Endothelial cell of umbilical vein (primary cell): ENCODE results near the gene FAM81A. TPM values are rescaled to one million over a fixed set of nuclear protein-coding genes. Genes with fewer than 3 reads are reported as not detected.

Source experiments
- BruUV-seq: library from RNA; stranded (reverse); fragments of 400-500 nt; replicated peaks from 2 replicates; lab custom pipeline; 2021; lab: Mats Ljungman, UMichigan
- CTCF ChIA-PET: fragments of 300-600, 350-600 bp; sonication (Branson Sonifier 250); formaldehyde crosslinking; loops from one replicate; lab custom pipeline; 2021; ENCODE audit warnings: antibody characterized with exemption, inconsistent platforms; lab: Charles Lee
- POLR2A ChIA-PET: fragments of 300-600, 350-600 bp; sonication (Branson Sonifier 250); formaldehyde crosslinking; loops from one replicate; lab custom pipeline; 2021; ENCODE audit warnings: antibody characterized with exemption, inconsistent platforms; lab: Charles Lee
- DNase-seq: peaks from one replicate; pipeline ENCODE4 v3.0.0-alpha.2; 2011; ENCODE audit warnings: low read depth, low spot score
- FAIRE-seq: peaks from 2 replicates; lab custom pipeline; 2011; peaks lifted over from hg19 to GRCh38; lab: Jason Lieb, UNC
- H2AFZ ChIP-seq: 2 replicates; pipeline ENCODE4 v1.6.0; 2012; ENCODE audit warnings: low read depth, low read length, control low read depth, inconsistent platforms
- H3K27ac ChIP-seq: 2 replicates; pipeline ENCODE4 v1.5.1; 2011; ENCODE audit warnings: low read depth, mild to moderate bottlenecking, control low read depth, low read length, moderate library complexity; ENCODE audit not compliant: insufficient read depth
- H3K27me3 ChIP-seq, 2 experiments: 2 replicates each; pipeline versions ENCODE4 v1.6.0 to v1.6.1; 2011; ENCODE audit warnings: low read length in 2 of 2, mixed read lengths in 1 of 2; ENCODE audit not compliant: control insufficient read depth in 2 of 2, insufficient read depth in 2 of 2
- H3K36me3 ChIP-seq, 2 experiments: 2 replicates in 1 of 2; 3 replicates in 1 of 2; pipeline ENCODE4 v1.5.1; 2011; ENCODE audit warnings: low read length in 2 of 2, mild to moderate bottlenecking in 1 of 2, moderate library complexity in 1 of 2; ENCODE audit not compliant: control insufficient read depth in 2 of 2, insufficient read depth in 2 of 2; ENCODE audit errors: extremely low read depth in 1 of 2
- H3K4me1 ChIP-seq: 3 replicates; pipeline ENCODE4 v1.5.1; 2011; ENCODE audit warnings: mild to moderate bottlenecking, low read length; ENCODE audit not compliant: control insufficient read depth, insufficient read depth; ENCODE audit errors: extremely low read depth
- H3K4me2 ChIP-seq: 2 replicates; pipeline ENCODE4 v1.6.1; 2011; ENCODE audit warnings: low read length, control low read depth, mixed read lengths; ENCODE audit not compliant: insufficient read depth
- H3K4me3 ChIP-seq, 3 experiments: fragments of 200-600 bp in 1 of 3; sonication (generic), shearing (Covaris generic) in 1 of 3; replicated peaks in 1 of 3; 2 replicates each; pipeline ENCODE4 v1.5.1; 2011 to 2016; ENCODE audit warnings: control low read depth in 3 of 3, low read length in 3 of 3, mild to moderate bottlenecking in 2 of 3, inconsistent platforms in 1 of 3, low read depth in 1 of 3, moderate library complexity in 1 of 3; ENCODE audit not compliant: insufficient read depth in 1 of 3
- H3K79me2 ChIP-seq: 2 replicates; pipeline ENCODE4 v1.6.0; 2012; ENCODE audit warnings: low read length, inconsistent platforms; ENCODE audit not compliant: control insufficient read depth, insufficient read depth
- H3K9ac ChIP-seq: replicated peaks from 2 replicates; pipeline ENCODE3; 2011; ENCODE audit warnings: low read length, control low read depth; ENCODE audit not compliant: insufficient read depth; ENCODE audit errors: extremely low read depth
- H3K9me1 ChIP-seq: replicated peaks from 3 replicates; pipeline ENCODE4 v1.6.0; 2011; ENCODE audit warnings: mild to moderate bottlenecking, low read length; ENCODE audit not compliant: control insufficient read depth, insufficient read depth; ENCODE audit errors: extremely low read depth
- H3K9me3 ChIP-seq: replicated peaks from 2 replicates; pipeline ENCODE4 v1.5.1; 2012; ENCODE audit warnings: low read length, inconsistent platforms; ENCODE audit not compliant: control insufficient read depth, insufficient read depth
- H4K20me1 ChIP-seq: replicated peaks from 2 replicates; pipeline ENCODE3; 2011; ENCODE audit warnings: mild to moderate bottlenecking, low read length; ENCODE audit not compliant: control insufficient read depth, insufficient read depth; ENCODE audit errors: extremely low read depth
- EZH2 ChIP-seq: IDR thresholded peaks from 2 replicates; pipeline ENCODE4 v1.6.1; 2012; ENCODE audit warnings: borderline replicate concordance, low read depth, mild to moderate bottlenecking, moderate library complexity, low read length, inconsistent platforms; ENCODE audit not compliant: severe bottlenecking
- FOS ChIP-seq: IDR thresholded peaks from 2 replicates; pipeline ENCODE4 v1.6.1; 2011; ENCODE audit warnings: mild to moderate bottlenecking, low read length, moderate library complexity, borderline replicate concordance; ENCODE audit not compliant: insufficient read depth
- GATA2 ChIP-seq: IDR thresholded peaks from 2 replicates; pipeline ENCODE4 v1.7.0; 2011; ENCODE audit warnings: low read depth, mild to moderate bottlenecking, moderate library complexity, mixed read lengths, low read length; ENCODE audit not compliant: insufficient read length, insufficient read depth
- JUN ChIP-seq: IDR thresholded peaks from 2 replicates; pipeline ENCODE4 v1.6.1; 2011; ENCODE audit warnings: borderline replicate concordance, low read depth; ENCODE audit not compliant: insufficient read length, insufficient read depth
- MYC ChIP-seq: IDR thresholded peaks from one replicate; pipeline ENCODE4 v1.6.1; 2011; ENCODE audit warnings: mild to moderate bottlenecking, low read depth, low read length
- POLR2A ChIP-seq: IDR thresholded peaks from 2 replicates; pipeline ENCODE4 v1.6.1; 2012; ENCODE audit warnings: low read depth, mild to moderate bottlenecking, control low read depth, low read length
- POLR2AphosphoS5 ChIP-seq: IDR thresholded peaks from 2 replicates; pipeline ENCODE4 v1.6.1; 2012; ENCODE audit warnings: low read depth, mild to moderate bottlenecking, control low read depth, low read length, moderate library complexity; ENCODE audit not compliant: insufficient read depth
- dilution Hi-C: fragments of 300-500 bp; cut with MboI; formaldehyde crosslinking; loops from one replicate; pipeline ENCODE4 v1.15.0; 2019; ENCODE audit warnings: low sequenced_read_pairs; ENCODE audit not compliant: extremely low pct_ligation_motif_present
- intact Hi-C: fragments of 100-400 bp; cut with micrococcal nuclease; formaldehyde crosslinking; loops from one replicate; pipeline ENCODE4 v1.10.0; 2022
- polyA plus RNA-seq, 4 experiments: library from polyadenylated mRNA; depleted of rRNA in 3 of 4; stranded (reverse) in 3 of 4; unstranded in 1 of 4; fragments of >200 nt; gene quantifications; 2 replicates each; pipeline versions ENCODE4 v1.2.1 to v1.2.3, GENCODE V29; 2011 to 2012; ENCODE audit warnings: missing spikeins in 1 of 4
- total RNA-seq: library from RNA; stranded (reverse); gene quantifications from 2 replicates; pipeline ENCODE4 v1.2.3, GENCODE V29; 2021
- TF ChIP-seq, protein P1 (sequence below), 2 donors: IDR thresholded peaks; 1 replicate in 1 of 2; 2 replicates in 1 of 2; pipeline ENCODE4 v1.5.1; 2011; ENCODE audit warnings: low read length in 2 of 2, mild to moderate bottlenecking in 2 of 2, moderate library complexity in 2 of 2, control low read depth in 1 of 2, inconsistent platforms in 1 of 2, low read depth in 1 of 2; ENCODE audit not compliant: insufficient read depth in 1 of 2; ENCODE audit errors: extremely low read depth in 1 of 2
- TF ChIP-seq, protein P2 (sequence below): IDR thresholded peaks from 2 replicates; pipeline ENCODE4 v1.6.1; 2011; ENCODE audit not compliant: insufficient read depth, insufficient read length

Gene FAM81A
- total and polyA plus RNA-seq, 2 donors (not counting 3 experiments of a cell fraction or from before 2014, with no cell fraction given) = 0.28 to 1.2 TPM

DNA sequence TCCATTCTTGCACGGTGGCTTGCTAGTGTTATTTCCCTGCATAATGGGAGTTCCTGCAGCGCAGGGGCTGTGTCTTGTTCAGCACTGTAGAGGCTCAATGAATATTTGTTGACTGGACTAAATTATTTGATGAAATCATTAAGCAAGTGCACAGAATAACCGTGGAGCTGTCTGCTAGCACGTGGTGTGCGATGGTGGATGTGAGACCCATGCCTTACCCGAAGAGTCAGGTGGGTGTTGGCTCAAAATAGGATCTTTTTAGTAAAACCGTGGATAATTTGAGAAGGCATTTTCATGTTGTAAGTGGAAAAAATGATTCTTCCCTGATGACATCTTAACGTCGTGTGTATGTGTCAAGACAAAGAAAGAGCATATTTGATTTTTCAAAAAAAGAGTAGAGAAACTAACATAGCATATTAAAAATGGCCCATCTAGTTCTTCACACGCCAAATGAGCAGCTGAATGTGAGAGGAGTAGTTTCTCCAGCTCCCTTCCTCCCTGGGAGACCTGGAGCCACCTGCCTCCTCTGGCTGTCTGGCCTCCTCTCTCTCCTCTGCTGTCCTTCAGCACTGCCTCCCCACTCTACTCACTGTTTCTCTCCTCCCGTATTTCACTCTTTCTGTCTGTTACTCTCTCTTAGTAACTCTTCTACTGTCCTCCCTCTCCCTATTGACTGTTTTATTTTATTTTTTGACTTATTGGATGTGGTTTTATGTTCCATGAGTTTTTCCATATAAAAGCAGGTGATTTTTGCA lies 6.3 kb downstream of the FAM81A start:
- no peak overlapping the region for H2AFZ ChIP-seq
- intact Hi-C loops = no loop called here
- no TSS peak for BruUV-seq
- H3K4me3 ChIP-seq = no peak overlapping the region
- H3K36me3 ChIP-seq = no peaks in the 10 kb centered on the region
- FAIRE-seq = no peak
- no peak overlapping the region for H3K9ac ChIP-seq
- H3K79me2 ChIP-seq = no peaks in the 10 kb centered on the region
- no peak for TF ChIP-seq JUN
- no peak for TF ChIP-seq POLR2AphosphoS5
- TF ChIP-seq MYC = no peak
- no peak for TF ChIP-seq GATA2
- TF ChIP-seq, protein P1, sequence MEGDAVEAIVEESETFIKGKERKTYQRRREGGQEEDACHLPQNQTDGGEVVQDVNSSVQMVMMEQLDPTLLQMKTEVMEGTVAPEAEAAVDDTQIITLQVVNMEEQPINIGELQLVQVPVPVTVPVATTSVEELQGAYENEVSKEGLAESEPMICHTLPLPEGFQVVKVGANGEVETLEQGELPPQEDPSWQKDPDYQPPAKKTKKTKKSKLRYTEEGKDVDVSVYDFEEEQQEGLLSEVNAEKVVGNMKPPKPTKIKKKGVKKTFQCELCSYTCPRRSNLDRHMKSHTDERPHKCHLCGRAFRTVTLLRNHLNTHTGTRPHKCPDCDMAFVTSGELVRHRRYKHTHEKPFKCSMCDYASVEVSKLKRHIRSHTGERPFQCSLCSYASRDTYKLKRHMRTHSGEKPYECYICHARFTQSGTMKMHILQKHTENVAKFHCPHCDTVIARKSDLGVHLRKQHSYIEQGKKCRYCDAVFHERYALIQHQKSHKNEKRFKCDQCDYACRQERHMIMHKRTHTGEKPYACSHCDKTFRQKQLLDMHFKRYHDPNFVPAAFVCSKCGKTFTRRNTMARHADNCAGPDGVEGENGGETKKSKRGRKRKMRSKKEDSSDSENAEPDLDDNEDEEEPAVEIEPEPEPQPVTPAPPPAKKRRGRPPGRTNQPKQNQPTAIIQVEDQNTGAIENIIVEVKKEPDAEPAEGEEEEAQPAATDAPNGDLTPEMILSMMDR (IDR thresholded peaks at IDR 0.05; ENCODE audit: extremely low read depth in 1 of 2, insufficient read depth in 1 of 2, low read depth in 1 of 2, low read length in 2 of 2) = no peak
- TF ChIP-seq, protein P2, sequence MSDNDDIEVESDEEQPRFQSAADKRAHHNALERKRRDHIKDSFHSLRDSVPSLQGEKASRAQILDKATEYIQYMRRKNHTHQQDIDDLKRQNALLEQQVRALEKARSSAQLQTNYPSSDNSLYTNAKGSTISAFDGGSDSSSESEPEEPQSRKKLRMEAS = no peak
- no peak for TF ChIP-seq POLR2A
- no peak for TF ChIP-seq EZH2
- no peak for TF ChIP-seq FOS
- H3K27ac ChIP-seq = no peak overlapping the region
- no peaks in the 10 kb centered on the region for H4K20me1 ChIP-seq
- H3K4me1 ChIP-seq = no peaks in the 10 kb centered on the region
- no peak overlapping the region for H3K4me2 ChIP-seq
- H3K9me1 ChIP-seq = no peaks in the 10 kb centered on the region
- peaks cover 0 to 3% of the 10 kb centered on the region in 2 experiments for H3K27me3 ChIP-seq
- no peaks in the 10 kb centered on the region for H3K9me3 ChIP-seq
- CTCF ChIA-PET = interaction anchor here (1.5 kb wide), 1 partner anchor 85 kb away, joined by 3 read pairs; no protein-coding TSS in a partner anchor
- no peak for DNase-seq
- dilution Hi-C loops = no loop called here
- POLR2A ChIA-PET = no interaction called here
